Measurements from ENCODE around the gene KCNQ5.

KCNQ5 gene

GRCh38 chr6:73045609-73046008 is 423.7 kb downstream of the KCNQ5 start:
- no peaks in the 10 kb centered on the region for H3K79me2 ChIP-seq (ENCODE audit: control insufficient read depth, low read length)

GRCh38 chr6:73047801-73048200 is 425.9 kb downstream of the KCNQ5 start:
- Histone ChIP-seq H3F3A (ENCODE audit: control insufficient read depth, insufficient read depth) (no peaks in the 10 kb centered on the region), H3K4me3 (ENCODE audit: low read length) (no peak overlapping the region), H3K27ac (ENCODE audit: low read depth, low read length) (no peak overlapping the region), H3K36me3 (ENCODE audit: control insufficient read depth, low read length) (peaks cover 12% of the 10 kb centered on the region), H3K79me2 (ENCODE audit: control insufficient read depth, low read length) (no peaks in the 10 kb centered on the region), H3K4me2 (ENCODE audit: low read length) (no peak overlapping the region), H3K27me3 (ENCODE audit: control insufficient read depth, low read length) (no peaks in the 10 kb centered on the region), H4K20me1 (ENCODE audit: control insufficient read depth, insufficient read depth, low read depth, low read length) (no peaks in the 10 kb centered on the region), H3K9me2 (replicated peaks; ENCODE audit: control insufficient read depth, low read length) (no peaks in the 10 kb centered on the region), H3K4me1 (ENCODE audit: control insufficient read depth, low read length) (no peaks in the 10 kb centered on the region), H3K9me3 (ENCODE audit: control insufficient read depth, insufficient read depth, low read length) (no peaks in the 10 kb centered on the region)
- TF ChIP-seq CTCF (IDR thresholded peaks at IDR 0.05; ENCODE audit: low read depth, low read length, poor library complexity, severe bottlenecking) (no peak), EZH2phosphoT487 (IDR thresholded peaks at IDR 0.05; ENCODE audit: borderline replicate concordance, low read length) (no peak)

More at GRCh38 chr6:73045609-73046008, 423.7 kb downstream of the KCNQ5 start:
- no peak overlapping the region for H3K27ac ChIP-seq (ENCODE audit: low read depth, low read length)
- H3K4me2 ChIP-seq (ENCODE audit: low read length), result no peak overlapping the region
- H3K9me2 ChIP-seq (replicated peaks; ENCODE audit: control insufficient read depth, low read length), result no peaks in the 10 kb centered on the region
- H3K4me1 ChIP-seq (ENCODE audit: control insufficient read depth, low read length), result no peaks in the 10 kb centered on the region
- no peaks in the 10 kb centered on the region for H3K9me3 ChIP-seq (ENCODE audit: control insufficient read depth, insufficient read depth, low read length)
- peaks cover 18% of the 10 kb centered on the region for H3K36me3 ChIP-seq (ENCODE audit: control insufficient read depth, low read length)
- no peaks in the 10 kb centered on the region for H4K20me1 ChIP-seq (ENCODE audit: control insufficient read depth, insufficient read depth, low read depth, low read length)
- no peaks in the 10 kb centered on the region for H3K27me3 ChIP-seq (ENCODE audit: control insufficient read depth, low read length)
- TF ChIP-seq CTCF (IDR thresholded peaks at IDR 0.05; ENCODE audit: low read depth, low read length, poor library complexity, severe bottlenecking), result no peak
- no peak for TF ChIP-seq EZH2phosphoT487 (IDR thresholded peaks at IDR 0.05; ENCODE audit: borderline replicate concordance, low read length)
- H3F3A ChIP-seq (ENCODE audit: control insufficient read depth, insufficient read depth), result no peaks in the 10 kb centered on the region
- no peak overlapping the region for H3K4me3 ChIP-seq (ENCODE audit: low read length)

GRCh38 chr6:73049971-73050594 is 428.2 kb downstream of the KCNQ5 start:
- Histone ChIP-seq H3K4me1 (ENCODE audit: control insufficient read depth, low read length) (no peaks in the 10 kb centered on the region), H3F3A (ENCODE audit: control insufficient read depth, insufficient read depth) (no peaks in the 10 kb centered on the region), H3K27me3 (ENCODE audit: control insufficient read depth, low read length) (no peaks in the 10 kb centered on the region), H3K4me3 (ENCODE audit: low read length) (no peak overlapping the region), H4K20me1 (ENCODE audit: control insufficient read depth, insufficient read depth, low read depth, low read length) (no peaks in the 10 kb centered on the region), H3K4me2 (ENCODE audit: low read length) (no peak overlapping the region), H3K9me3 (ENCODE audit: control insufficient read depth, insufficient read depth, low read length) (no peaks in the 10 kb centered on the region), H3K9me2 (replicated peaks; ENCODE audit: control insufficient read depth, low read length) (no peaks in the 10 kb centered on the region), H3K27ac (ENCODE audit: low read depth, low read length) (no peak overlapping the region), H3K79me2 (ENCODE audit: control insufficient read depth, low read length) (no peaks in the 10 kb centered on the region), H3K36me3 (ENCODE audit: control insufficient read depth, low read length) (0 out of 2 replicates have a peak, but pooled peaks cover 3% of the 10 kb centered on the region)
- TF ChIP-seq CTCF (IDR thresholded peaks at IDR 0.05; ENCODE audit: low read depth, low read length, poor library complexity, severe bottlenecking) (no peak), EZH2phosphoT487 (IDR thresholded peaks at IDR 0.05; ENCODE audit: borderline replicate concordance, low read length) (no peak)

All from DOHH2 (cell line).